SU-DHL-6 (cell line): ENCODE results near the gene PPFIBP1.

Experiments used
- CTCF ChIP-seq: fragments of 200-600 bp; sonication (generic); IDR thresholded peaks from one replicate; pipeline ENCODE4 v1.5.1; 2017; ENCODE audit warnings: antibody characterized with exemption, mild to moderate bottlenecking, low read length, moderate library complexity; ENCODE audit not compliant: insufficient read depth, poor library complexity, severe bottlenecking
- EZH2phosphoT487 ChIP-seq: fragments of 200-600 bp; sonication (generic), shearing (Covaris generic); conservative IDR thresholded peaks from 2 replicates; pipeline ENCODE4 v1.6.1; 2018; ENCODE audit warnings: mild to moderate bottlenecking, antibody characterized with exemption, low read length, moderate library complexity, mixed read lengths

- TF ChIP-seq EZH2phosphoT487 (no peak), CTCF (no peak)
Measured at GRCh38 chr12:27502021-27502435, 22.0 kb upstream of the PPFIBP1 start.
